GM21447 (cell line): Measurements from ENCODE around the gene GUCD1.

Experiments
- ATAC-seq: cut with Tn5 transposase; IDR thresholded peaks from one replicate; pipeline ENCODE4 v1.9.1; 2021; ENCODE audit not compliant: unreplicated experiment

The GUCD1 gene

GRCh38 chr22:24504956-24505736, 49.8 kb downstream of the GUCD1 start:
- no peak for ATAC-seq

DNA sequence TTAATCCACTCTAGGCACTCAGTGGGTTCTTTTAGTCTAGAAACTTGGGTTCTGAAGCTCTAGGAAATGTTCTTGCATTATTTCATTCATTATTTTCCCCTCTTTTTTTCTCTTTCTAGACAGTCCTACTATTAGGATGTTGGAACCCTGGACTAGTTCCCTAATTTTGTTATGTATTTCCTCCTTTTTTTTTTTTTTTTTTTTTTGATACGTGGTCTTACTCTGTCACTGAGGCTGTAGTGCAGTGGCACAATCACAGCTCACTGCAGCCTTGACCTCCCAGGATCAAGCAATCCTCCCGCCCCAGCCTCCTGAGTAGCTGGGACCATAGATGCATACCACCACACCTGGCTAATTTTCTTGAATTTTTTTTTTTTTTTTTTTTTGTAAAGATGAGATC, 50.4 kb downstream of the GUCD1 start:
- no peak for ATAC-seq

DNA sequence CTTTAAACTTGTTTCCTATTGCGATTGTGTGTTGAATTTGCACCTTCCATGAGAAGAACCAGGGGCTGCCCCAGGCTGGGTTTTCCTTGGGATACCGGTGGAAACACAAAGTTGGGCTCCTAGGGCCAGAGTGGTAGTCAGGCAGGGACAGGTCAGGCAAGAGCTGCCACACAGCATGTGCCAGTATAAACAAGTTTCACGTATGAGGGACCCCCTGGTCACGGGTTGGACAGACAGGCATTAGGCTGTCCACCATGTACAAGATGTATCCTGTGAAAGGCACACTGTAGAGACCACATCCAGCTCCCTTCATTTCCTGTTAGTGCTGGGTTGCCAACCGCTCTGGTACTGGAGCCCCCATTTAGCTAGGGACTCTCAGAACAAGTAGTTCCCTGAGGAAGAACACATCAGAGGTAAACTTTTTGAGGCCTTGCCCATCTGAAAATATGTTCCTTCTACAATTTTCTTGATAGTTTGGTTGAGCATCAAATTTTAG, 51.0 kb downstream of the GUCD1 start:
- no peak for ATAC-seq

DNA sequence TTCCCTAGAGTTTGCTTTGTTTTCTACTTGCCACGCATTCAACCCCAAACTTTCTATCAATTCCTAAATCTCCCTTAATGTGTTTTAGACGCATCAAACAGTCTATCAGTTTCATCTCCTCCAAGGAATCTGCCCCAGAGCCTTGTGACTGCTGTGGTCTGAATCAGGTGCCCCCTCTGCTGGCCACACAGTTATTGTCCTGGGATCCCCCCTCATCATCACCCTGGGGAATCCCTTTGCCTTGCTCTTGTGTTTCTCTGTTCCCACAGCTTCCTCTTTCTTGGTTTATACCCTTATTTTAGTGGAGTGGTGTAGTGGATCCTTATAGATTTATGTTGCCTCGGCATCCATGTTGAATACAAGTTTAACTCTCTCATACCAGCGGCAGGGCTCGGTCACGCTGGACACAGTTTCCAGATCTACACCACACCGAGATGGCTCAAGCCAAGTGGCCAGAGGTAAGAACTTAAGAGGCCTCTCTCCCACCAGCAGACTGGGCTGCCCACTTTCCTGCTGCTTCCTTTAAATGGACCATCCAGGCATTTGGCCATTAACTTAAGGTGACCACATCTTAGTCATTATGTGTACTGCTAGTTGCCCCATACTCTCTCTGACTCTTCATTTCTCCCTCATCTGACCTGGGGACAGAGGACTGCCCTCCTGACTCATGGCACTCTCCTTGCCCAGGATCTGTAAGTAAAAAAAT, 51.6 kb downstream of the GUCD1 start:
- peak; percentile 45 for ATAC-seq

GRCh38 chr22:24502541-24502940, 52.4 kb downstream of the GUCD1 start:
- no peak for ATAC-seq

GRCh38 chr22:24502034-24502433, 52.9 kb downstream of the GUCD1 start:
- ATAC-seq, result no peak

- ATAC-seq, result no peak
These were observed 53.5 kb downstream of the GUCD1 start for GRCh38 chr22:24501301-24502005.

- ATAC-seq, result no peak
These were observed 54.6 kb downstream of the GUCD1 start for GRCh38 chr22:24500277-24500820.

GRCh38 chr22:24499706-24500276, 55.1 kb downstream of the GUCD1 start:
- ATAC-seq, result no peak

- ATAC-seq, result no peak
These were observed 56.1 kb downstream of the GUCD1 start for GRCh38 chr22:24498824-24499223.

- ATAC-seq, result no peak
These were observed 57.1 kb downstream of the GUCD1 start for GRCh38 chr22:24497841-24498258.

DNA sequence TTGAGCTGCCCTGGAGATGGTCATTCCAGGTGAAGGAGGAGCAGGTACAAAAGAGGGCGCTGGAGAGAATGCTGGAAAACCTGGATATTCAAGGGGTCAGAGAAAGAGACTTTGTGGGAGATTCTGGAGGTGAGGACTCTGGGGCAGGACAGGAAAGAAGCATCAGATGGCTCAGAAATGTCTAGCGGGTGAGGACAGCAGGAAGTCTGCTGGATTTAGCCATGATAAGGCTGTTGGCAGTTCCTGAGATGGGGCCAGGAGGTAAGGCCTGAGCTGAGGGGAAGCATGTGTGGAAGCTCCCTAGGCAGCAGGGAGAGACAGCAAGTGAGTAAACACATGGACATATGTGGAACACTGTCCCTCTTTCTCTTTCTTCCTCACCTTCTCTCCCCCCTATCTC, 58.3 kb downstream of the GUCD1 start:
- ATAC-seq, result no peak

DNA sequence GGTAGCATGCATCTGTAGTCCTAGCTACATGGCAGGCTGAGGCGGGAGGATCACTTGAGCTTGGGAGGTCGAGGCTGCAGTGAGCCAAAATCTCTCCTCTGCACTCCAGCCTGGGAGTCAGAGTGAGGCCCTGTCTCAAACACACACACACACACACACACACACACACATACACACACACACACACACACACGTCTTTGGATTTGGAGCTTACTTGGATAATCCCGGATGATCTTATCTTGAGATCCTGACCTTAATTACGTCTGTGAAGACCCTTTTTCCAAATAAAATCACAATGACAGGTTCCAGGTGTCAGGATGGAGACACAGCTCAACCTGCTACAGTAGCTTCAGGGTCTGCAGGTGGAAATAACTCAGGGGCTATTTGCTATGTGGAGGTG, 58.7 kb downstream of the GUCD1 start:
- no peak for ATAC-seq

GRCh38 chr22:24495365-24495675, 59.6 kb downstream of the GUCD1 start:
- ATAC-seq, result no peak

GRCh38 chr22:24494528-24495364, 60.2 kb downstream of the GUCD1 start, which contains the start of gene UPB1:
TSS of gene UPB1 (plus strand) at chr22:24495332. CDS start at chr22:24495404, 72 bp downstream.
- no peak for ATAC-seq

DNA sequence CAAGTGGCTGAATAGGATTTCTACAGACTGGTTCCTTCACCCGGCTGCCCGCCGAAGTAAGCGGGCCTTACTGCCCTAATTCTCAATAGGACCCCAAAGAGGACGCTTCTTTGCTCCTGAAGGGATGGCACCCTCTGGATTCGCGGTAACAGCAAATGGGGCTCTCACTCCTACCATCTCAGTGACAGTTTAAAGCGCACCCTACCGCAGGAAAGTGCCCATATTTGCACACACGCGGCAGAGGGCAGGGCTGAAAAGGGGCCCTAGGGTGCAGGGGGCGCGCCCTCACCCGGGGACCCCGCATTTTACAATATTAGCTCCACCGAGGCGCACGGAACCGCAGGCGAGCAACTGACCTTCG, 60.8 kb downstream of the GUCD1 start:
- ATAC-seq, result no peak

GRCh38 chr22:24492391-24492790, 62.5 kb downstream of the GUCD1 start:
- ATAC-seq, result no peak
